Uterus (tissue), 2 donors: Measurements from ENCODE around the gene NLRX1.

Experiments used
- POLR2A ChIP-seq, 2 donors: fragments of 450-650 bp; IDR thresholded peaks; one replicate each; pipeline ENCODE4 v1.6.1; 2016; ENCODE audit warnings: antibody characterized with exemption in 2 of 2, mild to moderate bottlenecking in 1 of 2, moderate library complexity in 1 of 2
- TF ChIP-seq, protein P1 (sequence below), 4 experiments: fragments of 200-600 bp in 2 of 4; fragments of 450-650 bp in 2 of 4; sonication (generic) in 2 of 4; IDR thresholded peaks; one replicate each; pipeline ENCODE4 v1.5.1; 2016 to 2019; ENCODE audit warnings: antibody characterized with exemption in 4 of 4, mild to moderate bottlenecking in 2 of 4, moderate library complexity in 1 of 4

- TF ChIP-seq, protein P1, sequence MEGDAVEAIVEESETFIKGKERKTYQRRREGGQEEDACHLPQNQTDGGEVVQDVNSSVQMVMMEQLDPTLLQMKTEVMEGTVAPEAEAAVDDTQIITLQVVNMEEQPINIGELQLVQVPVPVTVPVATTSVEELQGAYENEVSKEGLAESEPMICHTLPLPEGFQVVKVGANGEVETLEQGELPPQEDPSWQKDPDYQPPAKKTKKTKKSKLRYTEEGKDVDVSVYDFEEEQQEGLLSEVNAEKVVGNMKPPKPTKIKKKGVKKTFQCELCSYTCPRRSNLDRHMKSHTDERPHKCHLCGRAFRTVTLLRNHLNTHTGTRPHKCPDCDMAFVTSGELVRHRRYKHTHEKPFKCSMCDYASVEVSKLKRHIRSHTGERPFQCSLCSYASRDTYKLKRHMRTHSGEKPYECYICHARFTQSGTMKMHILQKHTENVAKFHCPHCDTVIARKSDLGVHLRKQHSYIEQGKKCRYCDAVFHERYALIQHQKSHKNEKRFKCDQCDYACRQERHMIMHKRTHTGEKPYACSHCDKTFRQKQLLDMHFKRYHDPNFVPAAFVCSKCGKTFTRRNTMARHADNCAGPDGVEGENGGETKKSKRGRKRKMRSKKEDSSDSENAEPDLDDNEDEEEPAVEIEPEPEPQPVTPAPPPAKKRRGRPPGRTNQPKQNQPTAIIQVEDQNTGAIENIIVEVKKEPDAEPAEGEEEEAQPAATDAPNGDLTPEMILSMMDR (IDR thresholded peaks at IDR 0.05) = peak; percentile 79 to 92 (median 90)
- peak; percentile 49 to 77 for TF ChIP-seq POLR2A (IDR thresholded peaks at IDR 0.05)
These were observed at the start of gene NLRX1 for GRCh38 chr11:119168471-119169281.
